Esophagus muscularis mucosa (tissue), 4 donors: ENCODE measurements around the gene PFDN6. TPM values are rescaled to one million over a fixed set of nuclear protein-coding genes. Genes with fewer than 3 reads are reported as not detected.
A peak's percentile ranks its signal among the peaks of the same experiment; 100 is the strongest.

ENCODE experiments used
- DNase-seq: peaks from one replicate; pipeline ENCODE4 v3.0.0-alpha.2; 2017; ENCODE audit errors: extremely low spot score
- H3K27ac ChIP-seq, 4 donors: fragments of 200-600 bp; sonication (generic); replicated peaks in 1 of 4; 1 replicate in 3 of 4; 2 replicates in 1 of 4; pipeline ENCODE4 v1.5.1; 2016 to 2019; ENCODE audit warnings: mild to moderate bottlenecking in 1 of 4
- H3K27me3 ChIP-seq, 4 donors: fragments of 200-600 bp; sonication (generic); one replicate each; pipeline versions ENCODE4 v1.5.1 to v1.6.0; 2016 to 2019
- H3K36me3 ChIP-seq, 4 donors: fragments of 200-600 bp; sonication (generic); one replicate each; pipeline ENCODE4 v1.5.1; 2016 to 2019
- H3K4me1 ChIP-seq, 4 donors: fragments of 200-600 bp; sonication (generic); one replicate each; pipeline ENCODE4 v1.5.1; 2016 to 2019
- H3K4me3 ChIP-seq, 4 donors: fragments of 200-600 bp; sonication (generic); 1 replicate in 2 of 4; 2 replicates in 2 of 4; pipeline ENCODE4 v1.5.1; 2016 to 2019; ENCODE audit warnings: mild to moderate bottlenecking in 4 of 4, moderate library complexity in 1 of 4
- H3K9me3 ChIP-seq, 4 donors: fragments of 200-600 bp; sonication (generic); 1 replicate in 3 of 4; 2 replicates in 1 of 4; pipeline ENCODE4 v1.5.1; 2016 to 2019
- CTCF ChIP-seq, 3 experiments: fragments of 200-600 bp in 2 of 3; fragments of 450-650 bp in 1 of 3; sonication (generic) in 2 of 3; IDR thresholded peaks; one replicate each; pipeline ENCODE4 v1.5.1; 2017 to 2019; ENCODE audit warnings: antibody characterized with exemption in 3 of 3, mild to moderate bottlenecking in 2 of 3, moderate library complexity in 1 of 3
- EP300 ChIP-seq: sonication (generic); formaldehyde crosslinking; IDR thresholded peaks from one replicate; pipeline ENCODE4 v1.6.1; 2017; ENCODE audit warnings: antibody characterized with exemption
- POLR2A ChIP-seq: fragments of 450-650 bp; IDR thresholded peaks from one replicate; pipeline ENCODE4 v1.6.1; 2017; ENCODE audit warnings: antibody characterized with exemption, moderate library complexity, mild to moderate bottlenecking, low read depth
- POLR2AphosphoS5 ChIP-seq, 2 donors: sonication (generic); formaldehyde crosslinking; IDR thresholded peaks; one replicate each; pipeline ENCODE4 v1.6.1; 2017; ENCODE audit warnings: antibody characterized with exemption in 2 of 2
- WGBS: methylation state at CpG from one replicate; pipeline ENCODE4 v1.1.5; 2018; 5-methylcytosine and 5-hydroxymethylcytosine counted together
- intact Hi-C: fragments of 100-400 bp; cut with DNase I; formaldehyde crosslinking; loops from one replicate; pipeline ENCODE4 v1.15.1; 2023
- total RNA-seq, 4 donors: library from RNA; depleted of rRNA; stranded (reverse); fragments of >200 nt; gene quantifications; one replicate each; pipeline versions ENCODE4 v1.1.0 to v1.2.1, GENCODE V29; 2016

PFDN6 gene
- total RNA-seq, 4 donors from 2014 or later = 29.1 to 54.2 (median 43.7) TPM

- Histone ChIP-seq H3K27ac (peak overlapping the region; percentile 72 to 87 (median 81)), H3K4me3 (peak overlapping the region; percentile 62 to 76 (median 75)), H3K4me1 (peaks cover 20 to 31% (median 26%) of the 10 kb centered on the region in 4 donors), H3K27me3 (no peaks in the 10 kb centered on the region), H3K36me3 (peaks cover 33 to 74% (median 69%) of the 10 kb centered on the region in 4 donors), H3K9me3 (no peaks in the 10 kb centered on the region)
- intact Hi-C loops = no loop called here
- WGBS = 30% methylated on average over 10 of the region's 21 CpGs
- DNase-seq = no peak
- TF ChIP-seq POLR2A (no peak), EP300 (no peak), CTCF (IDR thresholded peaks at IDR 0.05) (no peak), POLR2AphosphoS5 (IDR thresholded peaks at IDR 0.05) (no peak)
These were observed 1.1 kb upstream of the PFDN6 start for GRCh38 chr6:33288141-33288920.

- Histone ChIP-seq H3K9me3 (no peaks in the 10 kb centered on the region), H3K4me1 (peaks cover 20 to 39% (median 28%) of the 10 kb centered on the region in 4 donors), H3K4me3 (peak overlapping the region; percentile 62 to 76 (median 75)), H3K27me3 (no peaks in the 10 kb centered on the region), H3K27ac (peak overlapping the region; percentile 72 to 87 (median 81)), H3K36me3 (peaks cover 32 to 74% (median 69%) of the 10 kb centered on the region in 4 donors)
- intact Hi-C loops = no loop called here
- no peak for DNase-seq
- TF ChIP-seq EP300 (no peak), POLR2AphosphoS5 (IDR thresholded peaks at IDR 0.05) (no peak), CTCF (IDR thresholded peaks at IDR 0.05) (no peak), POLR2A (no peak)
- 5% methylated on average over 14 of the region's 14 CpGs for WGBS
These were observed 449 bp downstream of the PFDN6 start for GRCh38 chr6:33289784-33290315.

- Histone ChIP-seq H3K4me3 (peak overlapping the region in 3 of 4 donors; percentile 62 to 75 (median 75)), H3K27ac (no peak overlapping the region), H3K4me1 (peaks cover 20 to 43% (median 29%) of the 10 kb centered on the region in 4 donors), H3K36me3 (peaks cover 36 to 74% (median 70%) of the 10 kb centered on the region in 4 donors), H3K27me3 (no peaks in the 10 kb centered on the region), H3K9me3 (no peaks in the 10 kb centered on the region)
- no peak for TF ChIP-seq CTCF (IDR thresholded peaks at IDR 0.05)
- DNase-seq = no peak
- WGBS = 67% methylated on average over 7 of the region's 7 CpGs
- intact Hi-C loops = no loop called here
These were observed 1.1 kb downstream of the PFDN6 start for GRCh38 chr6:33290459-33290858.

- no peak overlapping the region for H3K27ac ChIP-seq
- H3K36me3 ChIP-seq = peaks cover 25 to 66% (median 61%) of the 10 kb centered on the region in 4 donors
- no peaks in the 10 kb centered on the region for H3K9me3 ChIP-seq
- intact Hi-C loops = no loop called here
- H3K4me3 ChIP-seq = no peak overlapping the region
- H3K27me3 ChIP-seq = no peaks in the 10 kb centered on the region
- H3K4me1 ChIP-seq = peaks cover 27 to 53% (median 37%) of the 10 kb centered on the region in 4 donors
- no peak for DNase-seq
- TF ChIP-seq CTCF (IDR thresholded peaks at IDR 0.05) = no peak
- TF ChIP-seq POLR2A = no peak
- no peak for TF ChIP-seq POLR2AphosphoS5 (IDR thresholded peaks at IDR 0.05)
- WGBS = 84% methylated on average over 16 of the region's 16 CpGs
These were observed 3.7 kb downstream of the PFDN6 start for GRCh38 chr6:33292996-33293682.
